Stimulated activated CD4-positive, alpha-beta T cell treated with anti-CD3 and anti-CD28 coated beads, Interleukin-15, amount 100 ng/mL, for 24 hours (primary cell): Measurements from ENCODE around the gene IL19.
"Not testable (repeated sequence)": the region's sequence is repeated elsewhere in the genome, so short reads cannot be mapped to it uniquely, and the experiment has no call there.

Source experiments
- DNase-seq: peaks from one replicate; pipeline ENCODE4 v3.0.0-alpha.2; 2020

Gene IL19

DNA sequence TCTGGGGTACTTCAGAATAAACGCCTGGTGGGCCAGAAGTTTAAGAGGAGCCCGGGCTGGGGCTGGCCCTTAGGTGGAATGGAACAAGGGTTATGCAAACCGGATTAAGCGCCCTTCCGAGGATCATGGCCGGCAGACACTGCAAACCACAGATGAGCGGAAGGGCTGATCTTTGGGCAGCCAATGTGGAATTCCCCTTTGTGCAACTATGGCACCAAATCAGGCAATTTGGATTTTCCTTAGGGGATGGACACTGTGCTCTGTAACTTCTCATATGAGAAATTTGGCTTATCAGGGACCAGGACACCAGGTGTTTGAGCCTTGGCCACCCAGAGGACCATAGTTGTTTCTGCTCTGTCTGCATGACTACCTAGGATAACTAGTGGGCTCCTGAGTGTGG, 7.5 kb downstream of the IL19 start:
- DNase-seq, result no peak

- not testable (repeated sequence) for DNase-seq
These were observed 8.3 kb downstream of the IL19 start for GRCh38 chr1:206778911-206779310.

- DNase-seq, result no peak
These were observed 9.1 kb downstream of the IL19 start for GRCh38 chr1:206779638-206780037.

DNA sequence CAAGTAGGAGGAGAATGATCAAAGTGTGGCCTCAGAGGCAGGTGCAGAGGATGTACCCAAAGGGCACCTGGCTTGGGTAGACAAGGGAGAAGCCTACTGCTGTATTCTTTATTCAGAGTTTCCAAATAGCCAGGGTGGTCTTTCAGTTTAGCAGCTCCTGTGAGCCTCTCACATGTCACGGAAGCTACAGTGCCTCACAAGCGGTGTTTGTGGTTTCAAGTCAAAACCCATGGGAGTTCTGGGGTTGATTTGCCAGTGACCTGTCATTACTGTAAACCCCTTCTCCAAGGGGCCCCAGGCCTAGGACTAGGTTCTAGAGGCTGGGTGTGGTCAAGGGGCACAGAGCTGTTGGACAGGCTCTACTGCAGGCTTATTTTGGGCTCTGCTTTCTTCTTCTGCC, 11.9 kb downstream of the IL19 start:
- DNase-seq, result peak; percentile 33

GRCh38 chr1:206783506-206783905, 12.9 kb downstream of the IL19 start:
- no peak for DNase-seq

DNA sequence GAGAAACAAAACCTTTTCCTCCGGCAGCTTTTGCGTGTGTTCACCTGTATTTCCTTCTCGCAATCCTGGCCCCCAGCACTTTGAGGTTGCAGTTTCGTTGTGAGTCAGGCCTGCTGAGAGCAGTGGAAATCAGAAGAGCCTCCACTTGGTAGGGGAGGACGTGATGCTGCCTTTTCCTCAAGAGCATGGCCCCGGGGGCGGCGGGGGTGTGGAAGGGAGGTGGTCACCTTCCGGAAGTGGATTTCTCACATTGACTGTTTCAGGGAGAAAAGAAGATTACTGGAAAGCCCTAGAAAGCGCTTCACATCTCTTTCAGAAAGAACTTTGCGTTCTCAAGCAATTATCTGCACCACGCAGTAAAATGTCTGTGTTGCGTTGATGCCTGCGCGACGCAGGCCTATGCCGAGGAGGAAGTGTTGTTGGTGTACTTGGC, 13.9 kb downstream of the IL19 start:
- peak; percentile 96 for DNase-seq

GRCh38 chr1:206785182-206785765, 14.7 kb downstream of the IL19 start:
- DNase-seq, result no peak

DNA sequence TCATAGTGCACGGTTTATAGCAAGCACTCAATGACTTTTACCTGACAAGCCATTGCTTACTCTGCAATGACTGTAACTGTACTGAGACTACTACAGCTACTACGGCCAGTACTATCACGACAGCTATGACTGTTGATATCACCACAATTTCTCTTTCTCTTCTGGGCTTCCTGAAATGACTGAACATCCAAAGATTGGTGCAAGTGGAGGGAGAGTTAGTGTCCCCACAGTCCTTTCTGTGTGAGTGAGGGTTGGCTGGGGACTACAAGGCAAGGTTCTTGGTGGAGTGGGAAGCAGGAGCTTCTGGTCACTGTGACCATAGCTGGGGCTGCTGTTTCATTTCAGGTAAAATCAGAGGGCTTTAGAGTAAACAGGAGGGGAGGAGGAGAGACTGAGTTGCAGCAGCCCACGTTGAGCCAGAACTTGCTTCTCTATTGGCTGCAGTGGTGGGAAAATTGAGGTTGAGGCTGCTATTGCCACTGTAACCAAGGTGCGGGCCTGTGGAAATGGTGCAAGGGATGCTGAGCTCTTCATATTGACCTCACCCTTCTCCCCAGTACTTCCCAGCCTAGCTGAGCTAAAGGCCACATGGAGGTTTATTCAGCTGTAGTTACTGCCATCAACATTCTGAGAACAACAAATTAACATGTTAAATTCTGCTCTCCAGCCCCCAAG, 15.8 kb downstream of the IL19 start:
- DNase-seq, result no peak

GRCh38 chr1:206787891-206788290, 17.3 kb downstream of the IL19 start:
- no peak for DNase-seq

- DNase-seq, result no peak
These were observed 18.0 kb downstream of the IL19 start for GRCh38 chr1:206788487-206789050.

- no peak for DNase-seq
These were observed 20.1 kb downstream of the IL19 start for GRCh38 chr1:206790502-206791250.

DNA sequence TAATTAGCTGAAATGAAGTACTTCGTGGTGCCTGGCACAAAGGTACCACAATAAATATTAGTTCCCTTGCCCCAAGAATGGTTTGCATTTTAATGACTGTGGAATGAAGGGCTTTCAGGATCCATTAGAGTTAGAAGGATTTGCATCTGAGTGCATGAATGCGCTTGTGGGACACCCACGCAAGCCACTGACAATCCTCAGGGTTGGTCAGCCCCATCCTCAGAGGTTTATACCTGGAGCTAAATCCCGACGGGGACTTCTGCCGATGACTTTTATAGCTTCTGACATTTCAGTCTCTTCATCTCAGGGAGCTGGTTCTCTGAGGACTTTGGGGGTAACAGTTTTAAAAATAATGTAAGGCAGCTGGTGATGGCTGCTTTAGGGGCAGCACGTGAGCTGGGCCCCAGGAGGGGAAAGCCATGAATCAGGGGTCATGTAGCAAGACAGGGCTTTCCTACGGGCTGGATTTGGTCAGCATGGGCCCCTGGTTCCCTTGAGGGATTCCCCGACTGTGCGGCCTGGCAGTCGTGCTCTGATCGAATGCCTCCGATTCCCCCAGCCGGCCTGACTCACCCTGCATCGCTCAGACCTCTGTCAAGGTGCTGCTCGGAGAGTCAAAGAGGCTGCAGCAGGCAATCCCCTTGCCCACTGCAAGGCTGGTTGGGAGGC, 22.5 kb downstream of the IL19 start:
- DNase-seq, result peak; percentile 48

DNA sequence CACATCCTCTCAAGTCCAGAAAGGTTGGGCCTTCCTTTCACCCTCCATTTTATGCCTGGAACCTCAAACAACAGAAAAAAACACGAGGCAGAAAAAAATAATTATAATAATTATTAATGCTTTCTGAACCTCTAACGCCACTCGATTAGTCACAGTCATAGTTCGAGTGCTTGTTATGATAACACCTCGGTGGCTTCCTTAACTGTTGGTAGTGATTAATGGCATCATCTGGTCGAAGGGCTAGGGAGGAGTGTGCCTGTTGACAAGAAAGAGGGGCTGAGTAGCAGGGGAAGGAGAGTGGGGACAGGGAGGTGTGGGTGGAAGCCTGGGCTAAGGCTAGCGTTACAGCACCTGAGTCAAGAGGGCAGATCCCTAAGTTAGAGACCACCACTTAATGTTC, 23.0 kb downstream of the IL19 start:
- no peak for DNase-seq

DNA sequence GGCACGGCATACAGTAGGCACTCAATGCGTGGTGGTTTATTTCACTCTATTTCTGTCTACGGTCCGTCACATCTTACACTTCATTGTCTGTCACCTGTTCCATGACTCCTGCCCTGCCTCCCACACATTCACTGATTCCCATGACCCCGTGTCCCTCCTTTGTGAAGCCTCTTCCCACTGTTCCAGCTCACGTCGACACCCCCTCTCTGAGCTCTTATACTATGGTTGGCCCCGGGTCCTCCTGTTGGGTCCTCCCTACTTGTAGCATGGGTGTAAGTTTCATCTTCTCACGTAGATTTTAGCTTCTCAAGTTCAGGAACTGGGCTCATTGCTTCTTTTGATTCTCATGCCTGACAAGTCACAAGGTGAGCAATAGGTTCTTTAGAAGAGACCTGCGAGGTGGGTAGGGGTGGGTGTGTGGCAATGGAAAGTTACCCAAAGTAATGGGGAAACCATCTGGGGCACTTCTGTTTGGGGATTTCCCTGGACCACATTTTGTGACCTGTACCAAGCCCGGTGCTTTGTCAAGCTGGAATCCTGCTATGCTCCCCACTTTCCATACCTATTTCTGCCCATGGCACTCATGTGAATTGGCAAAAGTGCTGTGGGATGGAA, 23.8 kb downstream of the IL19 start:
- peak; percentile 76 for DNase-seq

DNA sequence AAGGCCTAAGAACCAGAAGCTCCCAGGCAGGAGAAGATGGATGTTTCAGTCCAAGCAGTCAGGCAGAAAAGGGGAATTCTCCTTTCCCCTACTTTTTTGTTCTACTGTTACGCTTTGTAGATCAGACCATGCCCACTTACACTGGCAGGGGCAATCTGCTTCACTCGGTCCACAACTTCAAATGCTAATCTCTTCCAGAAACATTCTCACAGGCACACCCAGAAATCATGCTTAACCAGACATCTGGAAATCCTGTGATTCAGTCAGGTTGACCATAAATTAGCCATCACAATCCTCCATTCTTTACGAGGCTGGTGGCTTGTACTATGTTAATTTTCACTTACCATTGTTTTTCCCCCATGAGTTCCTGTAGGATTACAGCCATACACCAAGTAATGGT, 25.5 kb downstream of the IL19 start:
- DNase-seq, result no peak

GRCh38 chr1:206796981-206797402, 26.4 kb downstream of the IL19 start:
- DNase-seq, result no peak

- peak; percentile 38 for DNase-seq
These were observed 27.2 kb downstream of the IL19 start for GRCh38 chr1:206797534-206798383.

GRCh38 chr1:206798384-206798996, 27.9 kb downstream of the IL19 start:
- peak; percentile 40 for DNase-seq

- no peak for DNase-seq
These were observed 28.7 kb downstream of the IL19 start for GRCh38 chr1:206799311-206799710.

DNA sequence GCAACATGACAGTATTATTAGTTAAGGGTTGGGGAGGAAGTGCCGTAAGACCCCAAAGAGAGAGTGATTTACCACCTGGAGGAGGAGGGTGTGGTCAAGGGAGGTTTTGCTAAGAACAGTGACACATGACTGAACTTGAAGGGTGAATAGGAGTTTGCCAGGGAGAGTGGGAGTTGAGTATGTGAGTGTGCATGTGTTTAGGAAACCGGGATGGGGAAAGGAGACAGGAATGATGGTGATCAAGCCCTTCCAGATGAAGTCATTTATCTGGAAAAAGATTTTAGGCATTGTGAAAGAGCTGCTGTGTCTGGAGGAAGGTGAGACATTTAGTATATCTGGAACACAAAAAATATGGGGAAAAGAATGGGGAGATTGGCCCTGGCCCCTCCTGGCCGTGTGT, 29.8 kb downstream of the IL19 start:
- DNase-seq, result no peak

- DNase-seq, result no peak
These were observed 30.3 kb downstream of the IL19 start for GRCh38 chr1:206800891-206801290.
